Neural cell (in vitro differentiated cells): ENCODE results near the gene PLD5. TPM values are rescaled to one million over a fixed set of nuclear protein-coding genes. Genes with fewer than 3 reads are reported as not detected.

ENCODE experiments used
- H2AFZ ChIP-seq: fragments of 200-600, 300-800 bp; sonication (generic), shearing (Covaris generic); 2 replicates; pipeline ENCODE4 v1.6.0; 2014; ENCODE audit warnings: low read depth, mild to moderate bottlenecking, antibody characterized with exemption, low read length, moderate library complexity
- H3F3A ChIP-seq: fragments of 200-600 bp; shearing (Covaris generic); 2 replicates; pipeline ENCODE4 v1.6.1; 2016; ENCODE audit warnings: mild to moderate bottlenecking, moderate library complexity, mixed read lengths, antibody characterized with exemption, low read length; ENCODE audit not compliant: insufficient read depth, poor library complexity, severe bottlenecking
- H3K27ac ChIP-seq: fragments of 200-600, 300-800 bp; sonication (generic), shearing (Covaris generic); 2 replicates; pipeline ENCODE4 v1.5.1; 2014; ENCODE audit warnings: mild to moderate bottlenecking, low read length, moderate library complexity
- H3K27me3 ChIP-seq: fragments of 300-800, 200-600 bp; sonication (generic), shearing (Covaris generic); 2 replicates; pipeline ENCODE4 v1.6.0; 2014; ENCODE audit warnings: mild to moderate bottlenecking, low read depth, low read length, moderate library complexity; ENCODE audit not compliant: insufficient read depth
- H3K36me3 ChIP-seq: fragments of 300-800, 200-600 bp; sonication (generic), shearing (Covaris generic); 2 replicates; pipeline ENCODE4 v1.5.1; 2014; ENCODE audit warnings: mild to moderate bottlenecking, antibody characterized with exemption, low read length, moderate library complexity; ENCODE audit not compliant: insufficient read depth
- H3K4me2 ChIP-seq: fragments of 300-800, 200-600 bp; sonication (generic), shearing (Covaris generic); 2 replicates; pipeline ENCODE4 v1.6.0; 2014; ENCODE audit warnings: mild to moderate bottlenecking, low read length
- H3K4me3 ChIP-seq: fragments of 300-800, 200-600 bp; sonication (generic), shearing (Covaris generic); 2 replicates; pipeline ENCODE4 v1.5.1; 2014; ENCODE audit warnings: mild to moderate bottlenecking, low read length, moderate library complexity
- H3K79me2 ChIP-seq: fragments of 200-600 bp; shearing (Covaris generic); replicated peaks from 2 replicates; pipeline ENCODE4 v1.6.0; 2014; ENCODE audit warnings: mild to moderate bottlenecking, low read length, moderate library complexity; ENCODE audit not compliant: insufficient read depth
- H3K9ac ChIP-seq: fragments of 300-800, 200-600 bp; sonication (generic), shearing (Covaris generic); 2 replicates; pipeline ENCODE4 v1.6.1; 2016; ENCODE audit warnings: mild to moderate bottlenecking, low read length, mixed read lengths
- H3K9me2 ChIP-seq: fragments of 200-600 bp; shearing (Covaris generic); 2 replicates; pipeline ENCODE4 v1.6.1; 2016; ENCODE audit warnings: mild to moderate bottlenecking, low read length, mixed read lengths; ENCODE audit not compliant: insufficient read depth
- H3K9me3 ChIP-seq: fragments of 200-600, 300-800 bp; sonication (generic), shearing (Covaris generic); 2 replicates; pipeline ENCODE4 v1.6.1; 2016; ENCODE audit warnings: mild to moderate bottlenecking, mixed run types, low read length, moderate library complexity, mixed read lengths
- H4K20me1 ChIP-seq: fragments of 200-600 bp; shearing (Covaris generic); 2 replicates; pipeline ENCODE4 v1.6.1; 2016; ENCODE audit warnings: mild to moderate bottlenecking, mixed run types; ENCODE audit not compliant: insufficient read depth
- CTCF ChIP-seq: fragments of 450-650 bp; IDR thresholded peaks from 2 replicates; pipeline ENCODE4 v1.5.1; 2014; ENCODE audit warnings: antibody characterized with exemption, mild to moderate bottlenecking, moderate library complexity; ENCODE audit not compliant: poor library complexity, severe bottlenecking
- EP300 ChIP-seq: fragments of 450-650 bp; conservative IDR thresholded peaks from 2 replicates; pipeline ENCODE4 v1.6.1; 2014; ENCODE audit warnings: antibody characterized with exemption, mild to moderate bottlenecking, moderate library complexity; ENCODE audit not compliant: poor library complexity, severe bottlenecking
- EZH2 ChIP-seq: fragments of 200-600, 300-800 bp; shearing (Covaris generic), sonication (generic); IDR thresholded peaks from 2 replicates; pipeline ENCODE4 v1.6.1; 2014; ENCODE audit warnings: antibody characterized with exemption, low read length, borderline replicate concordance, mild to moderate bottlenecking; ENCODE audit not compliant: insufficient read depth, poor library complexity, severe bottlenecking
- MXI1 ChIP-seq: fragments of 450-650 bp; conservative IDR thresholded peaks from 2 replicates; pipeline ENCODE4 v1.6.1; 2014; ENCODE audit warnings: antibody characterized with exemption, mild to moderate bottlenecking; ENCODE audit not compliant: poor library complexity, severe bottlenecking
- POLR2AphosphoS5 ChIP-seq: IDR thresholded peaks from 2 replicates; pipeline ENCODE4 v1.6.1; 2012
- RAD21 ChIP-seq: fragments of 450-650 bp; conservative IDR thresholded peaks from 2 replicates; pipeline ENCODE4 v1.6.1; 2014; ENCODE audit warnings: antibody characterized with exemption, mild to moderate bottlenecking, moderate library complexity
- SMC3 ChIP-seq: fragments of 450-650 bp; conservative IDR thresholded peaks from 2 replicates; pipeline ENCODE4 v1.6.1; 2014; ENCODE audit warnings: antibody characterized with exemption, mild to moderate bottlenecking, moderate library complexity; ENCODE audit not compliant: poor library complexity
- TAF1 ChIP-seq: IDR thresholded peaks from 2 replicates; pipeline ENCODE4 v1.6.1; 2012; ENCODE audit warnings: low read depth
- polyA plus RNA-seq: library from polyadenylated mRNA; depleted of rRNA; stranded (reverse); fragments of >200 nt; gene quantifications from 2 replicates; pipeline ENCODE4 v1.2.3, GENCODE V29; 2014
- TF ChIP-seq, protein P1 (sequence below): IDR thresholded peaks from 2 replicates; pipeline ENCODE4 v1.6.1; 2012; ENCODE audit warnings: borderline replicate concordance

Gene PLD5
- polyA plus RNA-seq, 1 donor from 2014 or later, result 0.64 TPM

- no peaks in the 10 kb centered on the region for H3K79me2 ChIP-seq
- no peak overlapping the region for H3K9ac ChIP-seq
- TF ChIP-seq MXI1 (no peak), TAF1 (no peak), EP300 (no peak), CTCF (no peak), POLR2AphosphoS5 (no peak)
- TF ChIP-seq, protein P1, sequence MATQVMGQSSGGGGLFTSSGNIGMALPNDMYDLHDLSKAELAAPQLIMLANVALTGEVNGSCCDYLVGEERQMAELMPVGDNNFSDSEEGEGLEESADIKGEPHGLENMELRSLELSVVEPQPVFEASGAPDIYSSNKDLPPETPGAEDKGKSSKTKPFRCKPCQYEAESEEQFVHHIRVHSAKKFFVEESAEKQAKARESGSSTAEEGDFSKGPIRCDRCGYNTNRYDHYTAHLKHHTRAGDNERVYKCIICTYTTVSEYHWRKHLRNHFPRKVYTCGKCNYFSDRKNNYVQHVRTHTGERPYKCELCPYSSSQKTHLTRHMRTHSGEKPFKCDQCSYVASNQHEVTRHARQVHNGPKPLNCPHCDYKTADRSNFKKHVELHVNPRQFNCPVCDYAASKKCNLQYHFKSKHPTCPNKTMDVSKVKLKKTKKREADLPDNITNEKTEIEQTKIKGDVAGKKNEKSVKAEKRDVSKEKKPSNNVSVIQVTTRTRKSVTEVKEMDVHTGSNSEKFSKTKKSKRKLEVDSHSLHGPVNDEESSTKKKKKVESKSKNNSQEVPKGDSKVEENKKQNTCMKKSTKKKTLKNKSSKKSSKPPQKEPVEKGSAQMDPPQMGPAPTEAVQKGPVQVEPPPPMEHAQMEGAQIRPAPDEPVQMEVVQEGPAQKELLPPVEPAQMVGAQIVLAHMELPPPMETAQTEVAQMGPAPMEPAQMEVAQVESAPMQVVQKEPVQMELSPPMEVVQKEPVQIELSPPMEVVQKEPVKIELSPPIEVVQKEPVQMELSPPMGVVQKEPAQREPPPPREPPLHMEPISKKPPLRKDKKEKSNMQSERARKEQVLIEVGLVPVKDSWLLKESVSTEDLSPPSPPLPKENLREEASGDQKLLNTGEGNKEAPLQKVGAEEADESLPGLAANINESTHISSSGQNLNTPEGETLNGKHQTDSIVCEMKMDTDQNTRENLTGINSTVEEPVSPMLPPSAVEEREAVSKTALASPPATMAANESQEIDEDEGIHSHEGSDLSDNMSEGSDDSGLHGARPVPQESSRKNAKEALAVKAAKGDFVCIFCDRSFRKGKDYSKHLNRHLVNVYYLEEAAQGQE, result no peak
- H3K4me2 ChIP-seq, result no peak overlapping the region
- H2AFZ ChIP-seq, result no peak overlapping the region
- H3K27me3 ChIP-seq, result no peaks in the 10 kb centered on the region
- no peaks in the 10 kb centered on the region for H3K9me3 ChIP-seq
- no peaks in the 10 kb centered on the region for H4K20me1 ChIP-seq
- no peaks in the 10 kb centered on the region for H3F3A ChIP-seq
- H3K36me3 ChIP-seq, result no peaks in the 10 kb centered on the region
- H3K4me3 ChIP-seq, result no peak overlapping the region
- H3K27ac ChIP-seq, result no peak overlapping the region
- no peaks in the 10 kb centered on the region for H3K9me2 ChIP-seq
Observed at GRCh38 chr1:242146652-242147051, 377.8 kb downstream of the PLD5 start.

DNA sequence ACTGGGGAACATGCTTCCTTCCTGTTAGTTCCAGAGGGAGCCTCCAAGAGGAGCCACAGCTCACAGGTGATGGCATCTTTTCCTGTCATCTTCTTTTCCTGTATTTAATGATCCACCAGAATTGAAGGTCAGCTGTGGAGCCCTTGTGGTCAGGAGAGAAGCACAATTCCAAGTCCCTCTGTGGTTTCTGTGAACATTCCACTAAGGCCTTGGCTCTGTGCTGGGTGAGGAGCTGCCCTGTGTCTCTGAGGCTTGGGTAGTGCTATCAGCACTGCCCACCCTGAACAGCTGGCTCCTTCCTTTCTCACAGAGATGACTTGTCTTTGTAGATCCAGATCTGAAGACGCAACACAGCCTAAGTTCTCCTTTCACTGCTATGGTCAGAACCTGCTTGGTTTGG lies 383.7 kb downstream of the PLD5 start:
- Histone ChIP-seq H3K9ac (no peak overlapping the region), H3K9me3 (no peaks in the 10 kb centered on the region), H3K4me3 (no peak overlapping the region), H3K27ac (no peak overlapping the region), H3K27me3 (no peaks in the 10 kb centered on the region), H3F3A (no peaks in the 10 kb centered on the region), H3K36me3 (no peaks in the 10 kb centered on the region), H3K9me2 (no peaks in the 10 kb centered on the region), H3K79me2 (no peaks in the 10 kb centered on the region), H3K4me2 (no peak overlapping the region), H2AFZ (no peak overlapping the region), H4K20me1 (no peaks in the 10 kb centered on the region)
- no peak for TF ChIP-seq TAF1
- no peak for TF ChIP-seq RAD21
- TF ChIP-seq, protein P1, result no peak
- no peak for TF ChIP-seq EP300
- no peak for TF ChIP-seq POLR2AphosphoS5
- TF ChIP-seq SMC3, result no peak
- TF ChIP-seq MXI1, result no peak
- TF ChIP-seq CTCF, result no peak
- TF ChIP-seq EZH2, result no peak
